Activated T-helper 1 cell treated with anti-CD3 and anti-CD28 coated beads, Interleukin-12 subunit alpha, Interleukin-12 subunit beta, Interleukin-2, Interleukin-4 antibody, amounts not matched to agents 30 ng/mL and 10 ng/mL and 1 ng/mL, durations not matched to agents 14 hours and 24 hours and 36 hours (primary cell): ENCODE data around the gene AKT2. TPM values are rescaled to one million over a fixed set of nuclear protein-coding genes. Genes with fewer than 3 reads are reported as not detected.

Experiments used
- DNase-seq: peaks from one replicate; pipeline ENCODE4 v3.0.0; 2021; ENCODE audit warnings: low spot score
- H3K27ac Mint-ChIP-seq: one replicate; pipeline ENCODE4 v1.8.0; 2021; ENCODE audit warnings: mild to moderate bottlenecking, mixed read lengths
- H3K27me3 Mint-ChIP-seq: one replicate; pipeline ENCODE4 v1.8.0; 2022; ENCODE audit warnings: mild to moderate bottlenecking, moderate library complexity, mixed read lengths; ENCODE audit not compliant: insufficient read depth
- H3K36me3 Mint-ChIP-seq: one replicate; pipeline ENCODE4 v1.8.0; 2021; ENCODE audit warnings: low read depth, mixed read lengths
- H3K4me1 Mint-ChIP-seq: one replicate; pipeline ENCODE4 v1.8.0; 2021; ENCODE audit warnings: low read depth, mixed read lengths
- H3K4me3 Mint-ChIP-seq: one replicate; pipeline ENCODE4 v1.8.0; 2021; ENCODE audit warnings: mild to moderate bottlenecking, moderate library complexity, mixed read lengths
- H3K9me3 Mint-ChIP-seq: one replicate; pipeline ENCODE4 v1.8.0; 2021; ENCODE audit warnings: mixed read lengths
- intact Hi-C: fragments of 100-400 bp; cut with micrococcal nuclease; formaldehyde crosslinking; loops from one replicate; pipeline ENCODE4 v1.15.1; 2024
- total RNA-seq: library from RNA; stranded (reverse); gene quantifications from 2 replicates; pipeline ENCODE4 v1.2.3, GENCODE V29; 2022

Gene AKT2
- total RNA-seq, 1 donor from 2014 or later = 170 TPM

DNA sequence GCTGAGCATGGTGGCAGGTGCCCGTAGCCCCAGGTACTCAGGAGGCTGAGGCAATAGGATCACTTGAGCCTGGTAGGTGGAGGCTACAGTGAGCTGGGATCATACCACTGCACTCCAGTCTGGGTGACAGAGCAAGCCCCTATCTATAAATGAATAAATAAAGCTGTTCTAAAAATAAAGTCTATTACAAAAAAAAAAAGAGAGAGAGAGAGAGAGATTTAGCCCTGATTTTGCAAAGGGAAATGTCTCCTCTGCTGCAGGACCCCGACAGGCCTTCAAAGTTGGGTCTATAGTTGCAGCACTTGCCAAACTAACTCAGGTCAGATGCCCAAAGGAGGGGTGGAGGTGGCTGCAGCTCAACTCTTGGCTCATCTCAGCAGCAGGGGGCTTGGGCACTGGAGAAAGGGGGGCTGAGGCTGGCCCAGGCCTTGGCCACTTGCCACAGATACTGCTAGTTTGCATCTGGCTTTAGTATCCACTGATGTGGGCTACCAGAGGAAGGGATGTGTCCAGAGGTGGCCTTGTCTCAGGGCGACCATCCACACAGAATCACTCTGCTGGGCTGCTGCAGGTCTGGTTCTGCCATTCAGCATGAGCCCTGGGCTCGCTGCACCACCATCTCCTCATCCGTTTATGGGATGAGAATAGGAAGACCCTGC lies 30.8 kb upstream of the AKT2 start:
- Mint-ChIP-seq H3K27me3 (no peaks in the 10 kb centered on the region), H3K36me3 (peaks cover 3% of the 10 kb centered on the region), H3K9me3 (no peaks in the 10 kb centered on the region), H3K4me3 (no peak overlapping the region), H3K27ac (no peak overlapping the region), H3K4me1 (no peaks in the 10 kb centered on the region)
- intact Hi-C loops = no loop called here
- no peak for DNase-seq

DNA sequence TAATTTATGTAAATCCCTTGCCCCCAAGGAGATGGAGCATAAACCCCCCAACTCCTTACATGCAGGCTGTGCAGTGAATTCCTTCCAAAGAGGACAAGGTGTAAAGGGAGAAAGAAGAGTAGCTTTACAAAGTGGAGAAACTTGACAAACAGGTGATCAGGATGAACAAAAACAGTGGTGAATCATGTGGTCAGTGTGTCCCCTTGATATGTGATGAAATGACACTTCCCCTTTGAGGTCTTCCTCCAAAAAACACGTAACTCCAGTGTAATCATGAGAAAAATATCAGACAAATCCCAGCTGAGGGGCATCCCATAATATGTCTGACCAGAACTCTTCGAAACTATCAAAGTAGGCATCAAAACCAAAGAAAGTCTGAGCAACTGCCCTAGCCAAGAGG lies 29.5 kb upstream of the AKT2 start:
- Mint-ChIP-seq H3K27me3 (no peaks in the 10 kb centered on the region), H3K9me3 (no peaks in the 10 kb centered on the region), H3K36me3 (peaks cover 3% of the 10 kb centered on the region), H3K27ac (no peak overlapping the region), H3K4me3 (no peak overlapping the region), H3K4me1 (no peaks in the 10 kb centered on the region)
- intact Hi-C loops = no loop called here
- DNase-seq = no peak

DNA sequence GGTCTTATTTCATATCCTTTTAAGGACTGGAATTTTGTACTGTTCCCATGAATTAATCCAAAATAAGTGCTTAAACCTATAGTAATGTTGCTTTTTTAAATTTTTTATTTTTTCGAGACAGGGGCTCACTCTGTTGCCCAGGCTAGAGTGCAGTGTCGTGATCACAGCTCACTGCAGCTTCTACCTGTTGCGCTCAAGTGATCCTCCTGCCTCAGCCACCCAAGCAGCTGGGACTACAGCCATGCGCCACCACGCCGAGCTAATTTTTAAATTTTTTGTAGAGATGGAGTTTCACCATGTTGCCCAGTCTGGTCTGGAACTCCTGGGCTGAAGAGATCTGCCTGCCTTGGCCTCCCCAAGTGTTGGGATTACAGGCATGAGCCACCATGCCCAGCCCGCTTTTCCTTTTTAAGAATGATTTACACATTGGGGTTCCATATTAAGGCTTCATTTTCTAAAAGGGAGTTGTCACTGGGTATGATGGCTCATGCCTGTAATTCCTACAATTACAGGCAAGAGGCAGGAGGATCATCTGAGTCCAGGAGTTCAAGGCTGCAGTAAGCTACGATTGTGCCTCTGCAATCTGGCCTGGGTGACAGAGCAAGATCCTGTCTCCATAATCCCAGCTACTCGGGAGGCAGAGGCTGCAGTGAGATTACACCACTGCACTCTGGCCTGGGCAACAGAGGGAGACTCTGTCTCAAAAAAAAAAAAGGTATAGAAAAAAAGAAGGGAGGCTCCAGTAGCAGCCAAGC lies 28.3 kb upstream of the AKT2 start:
- H3K4me1 Mint-ChIP-seq = no peaks in the 10 kb centered on the region
- H3K9me3 Mint-ChIP-seq = no peaks in the 10 kb centered on the region
- no peaks in the 10 kb centered on the region for H3K27me3 Mint-ChIP-seq
- peaks cover 3% of the 10 kb centered on the region for H3K36me3 Mint-ChIP-seq
- no peak for DNase-seq
- intact Hi-C loops = no loop called here
- H3K4me3 Mint-ChIP-seq = no peak overlapping the region
- no peak overlapping the region for H3K27ac Mint-ChIP-seq

DNA sequence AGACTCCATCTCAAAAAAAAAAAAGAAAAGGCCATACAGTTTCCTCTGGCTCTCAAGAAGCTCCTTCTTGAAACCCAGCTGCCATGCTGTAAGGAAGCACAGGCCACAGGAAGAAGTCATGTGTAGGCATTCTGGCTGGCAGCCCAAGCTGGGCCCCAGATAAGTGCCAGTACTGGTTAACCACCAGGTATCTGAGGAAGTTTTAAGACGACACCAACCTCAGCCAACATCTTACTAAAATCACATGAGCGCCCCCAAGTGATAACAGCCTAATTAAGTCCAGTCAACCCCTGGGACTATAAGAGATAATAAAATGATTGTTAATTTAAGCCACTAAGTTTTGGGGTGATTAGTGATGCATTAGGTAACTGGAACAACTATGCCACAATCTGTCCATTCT lies 27.4 kb upstream of the AKT2 start:
- Mint-ChIP-seq H3K27ac (no peak overlapping the region), H3K9me3 (no peaks in the 10 kb centered on the region), H3K27me3 (no peaks in the 10 kb centered on the region), H3K36me3 (peaks cover 3% of the 10 kb centered on the region), H3K4me3 (no peak overlapping the region), H3K4me1 (no peaks in the 10 kb centered on the region)
- intact Hi-C loops = no loop called here
- no peak for DNase-seq

DNA sequence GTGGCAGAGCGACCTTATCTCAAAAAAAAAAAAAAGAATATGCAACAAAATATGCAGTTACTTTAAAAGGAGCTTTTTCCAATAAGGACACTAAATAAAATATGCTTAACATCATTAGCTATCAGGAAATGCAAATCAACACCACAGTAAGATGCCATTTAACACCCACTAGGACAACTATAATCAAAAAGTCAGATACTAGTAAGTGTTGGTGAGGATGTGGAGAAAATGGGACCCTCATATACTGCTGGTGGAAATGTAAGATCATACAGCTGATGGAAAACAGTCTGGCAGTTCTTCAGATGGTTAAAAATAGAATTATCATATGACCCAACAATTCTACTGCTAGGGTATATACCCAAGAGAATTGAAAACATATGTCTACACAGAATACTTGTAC lies 24.5 kb upstream of the AKT2 start:
- H3K27me3 Mint-ChIP-seq = no peaks in the 10 kb centered on the region
- intact Hi-C loops = loop anchor here (5.0 kb wide), 1 partner anchor 93 kb away; no protein-coding TSS in a partner anchor
- H3K4me1 Mint-ChIP-seq = no peaks in the 10 kb centered on the region
- H3K9me3 Mint-ChIP-seq = no peaks in the 10 kb centered on the region
- no peak overlapping the region for H3K4me3 Mint-ChIP-seq
- H3K27ac Mint-ChIP-seq = no peak overlapping the region
- no peak for DNase-seq
- H3K36me3 Mint-ChIP-seq = no peaks in the 10 kb centered on the region

DNA sequence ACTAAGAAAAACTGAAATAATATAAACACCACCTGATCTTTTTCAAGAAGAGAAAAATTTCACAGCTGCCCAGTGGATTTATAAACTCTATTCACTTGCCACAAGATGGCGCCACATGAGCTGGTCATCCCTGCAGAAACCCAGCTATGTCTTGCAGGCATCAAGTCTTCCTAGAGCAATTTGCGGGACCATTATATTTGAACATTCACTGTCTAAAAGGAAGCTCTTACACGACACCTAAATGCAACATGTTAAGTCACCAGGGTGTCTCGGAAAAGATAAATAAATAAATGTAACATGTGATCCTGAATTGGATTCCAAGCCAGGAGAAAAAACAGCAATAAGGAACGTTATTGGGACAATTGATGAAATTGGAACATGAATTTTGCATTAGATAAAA lies 20.3 kb upstream of the AKT2 start:
- H3K27ac Mint-ChIP-seq = no peak overlapping the region

DNA sequence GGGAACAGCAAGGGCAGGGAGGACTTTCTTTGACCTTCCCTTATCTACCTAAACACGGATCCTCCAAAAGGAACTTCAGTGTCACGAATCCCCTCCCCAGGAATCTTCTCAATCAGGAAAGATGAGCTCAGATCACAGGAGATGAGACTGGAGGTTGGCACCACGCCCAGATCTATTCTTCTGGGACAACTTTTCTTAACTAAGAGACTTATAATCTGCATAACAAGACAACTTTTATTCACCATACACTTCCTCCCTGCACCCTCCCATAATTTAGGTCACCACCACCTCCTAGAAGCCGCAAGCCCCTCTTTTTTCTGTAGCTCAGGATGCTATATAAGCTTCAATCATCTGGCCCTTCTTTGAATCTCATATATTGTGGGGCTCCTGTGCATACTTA lies 19.2 kb upstream of the AKT2 start:
- Mint-ChIP-seq H3K36me3 (no peaks in the 10 kb centered on the region), H3K4me3 (no peak overlapping the region), H3K9me3 (no peaks in the 10 kb centered on the region), H3K27me3 (no peaks in the 10 kb centered on the region), H3K4me1 (no peaks in the 10 kb centered on the region), H3K27ac (no peak overlapping the region)
- intact Hi-C loops = loop anchor here (2.0 kb wide), 1 partner anchor 218 kb away; no protein-coding TSS in a partner anchor
- DNase-seq = no peak

More for the DNA sequence above, 20.3 kb upstream of the AKT2 start:
- intact Hi-C loops = loop anchor here (1.0 to 5.0 kb wide), 4 partner anchors 97 to 329 kb away; no protein-coding TSS in a partner anchor
- DNase-seq = peak; percentile 56
- no peak overlapping the region for H3K4me3 Mint-ChIP-seq
- no peaks in the 10 kb centered on the region for H3K4me1 Mint-ChIP-seq
- H3K9me3 Mint-ChIP-seq = no peaks in the 10 kb centered on the region
- no peaks in the 10 kb centered on the region for H3K36me3 Mint-ChIP-seq
- no peaks in the 10 kb centered on the region for H3K27me3 Mint-ChIP-seq

DNA sequence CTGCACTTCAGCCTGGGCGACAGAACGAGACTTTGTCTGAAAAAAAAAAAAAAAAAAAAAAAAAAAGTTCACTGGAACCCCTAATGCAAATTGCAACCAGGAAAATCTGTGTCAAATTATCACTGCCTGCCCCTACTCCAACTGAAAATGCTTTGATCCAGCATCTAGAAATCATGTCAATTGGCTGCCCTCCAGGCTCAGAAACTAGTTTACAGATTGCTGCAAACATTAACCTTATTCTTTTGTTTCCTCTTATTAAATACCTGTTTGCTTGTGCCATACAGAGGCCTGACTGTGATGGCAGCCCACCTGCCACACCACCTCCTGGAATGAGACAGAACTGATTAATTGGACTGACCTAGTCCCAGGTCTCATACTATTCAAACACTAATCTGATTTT lies 18.6 kb upstream of the AKT2 start:
- no peak for DNase-seq
- no peaks in the 10 kb centered on the region for H3K4me1 Mint-ChIP-seq
- no peaks in the 10 kb centered on the region for H3K9me3 Mint-ChIP-seq
- no peak overlapping the region for H3K27ac Mint-ChIP-seq
- H3K27me3 Mint-ChIP-seq = no peaks in the 10 kb centered on the region
- no peak overlapping the region for H3K4me3 Mint-ChIP-seq
- intact Hi-C loops = loop anchor here (2.0 kb wide), 1 partner anchor 219 kb away; no protein-coding TSS in a partner anchor
- no peaks in the 10 kb centered on the region for H3K36me3 Mint-ChIP-seq

DNA sequence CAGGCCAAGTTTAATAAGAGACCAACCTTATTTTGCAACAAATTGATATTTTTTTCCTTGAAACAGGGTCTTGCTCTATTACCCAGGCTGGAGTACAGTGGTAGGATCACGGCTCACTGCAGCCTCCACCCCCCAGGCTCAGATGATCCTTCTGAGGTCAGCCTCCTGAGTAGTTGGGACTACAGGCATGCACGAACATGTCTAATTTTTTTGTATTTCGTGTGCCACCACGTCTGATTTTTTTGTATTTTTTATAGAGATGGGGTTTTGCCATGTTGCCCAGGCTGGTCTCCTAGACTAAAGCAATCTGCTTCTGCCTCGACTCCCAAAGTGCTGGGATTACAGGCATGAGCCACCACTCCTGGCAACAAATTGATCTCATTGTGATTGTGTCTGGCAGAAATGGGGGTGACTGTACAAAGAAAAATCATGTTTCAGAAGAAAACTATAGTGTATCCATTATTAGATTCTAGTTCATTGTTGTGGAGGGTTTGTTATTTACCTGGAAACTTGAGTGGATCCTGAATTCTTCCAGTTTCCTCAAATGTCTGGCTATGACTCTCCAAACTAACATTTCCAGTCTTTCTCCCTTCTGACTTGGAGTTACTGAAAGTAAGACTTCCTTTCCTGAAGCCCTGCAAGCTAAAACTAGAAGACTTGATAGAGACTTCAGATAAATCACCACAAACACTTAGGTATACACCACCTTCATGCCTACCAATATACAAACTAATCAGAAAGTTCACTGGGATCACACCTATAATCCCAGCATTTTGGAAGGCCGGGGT lies 17.3 kb upstream of the AKT2 start:
- Mint-ChIP-seq H3K9me3 (no peaks in the 10 kb centered on the region), H3K27me3 (no peaks in the 10 kb centered on the region), H3K36me3 (no peaks in the 10 kb centered on the region), H3K4me1 (no peaks in the 10 kb centered on the region), H3K27ac (no peak overlapping the region), H3K4me3 (no peak overlapping the region)
- intact Hi-C loops = no loop called here
- DNase-seq = no peak

DNA sequence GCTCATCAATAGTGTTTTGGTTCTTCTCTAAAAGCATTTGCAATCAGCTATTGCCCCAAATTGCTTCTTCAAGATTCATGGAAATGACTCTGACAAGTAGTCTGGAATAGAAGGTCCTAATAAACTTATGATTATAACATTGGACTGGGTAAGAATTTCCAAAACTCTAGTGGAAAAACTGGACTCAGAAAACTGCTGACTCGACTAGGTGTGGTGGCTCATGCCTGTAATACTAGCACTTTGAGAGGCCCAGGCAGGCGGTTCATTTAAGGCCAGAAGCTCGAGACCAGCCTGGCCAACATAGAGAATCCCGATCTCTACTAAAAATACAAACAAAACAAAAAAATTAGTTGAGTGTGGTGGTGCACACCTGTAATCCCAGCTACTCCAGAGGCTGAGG lies 15.5 kb upstream of the AKT2 start:
- Mint-ChIP-seq H3K4me1 (no peaks in the 10 kb centered on the region), H3K9me3 (no peaks in the 10 kb centered on the region), H3K4me3 (no peak overlapping the region), H3K36me3 (no peaks in the 10 kb centered on the region), H3K27ac (no peak overlapping the region), H3K27me3 (no peaks in the 10 kb centered on the region)
- intact Hi-C loops = no loop called here
- no peak for DNase-seq

DNA sequence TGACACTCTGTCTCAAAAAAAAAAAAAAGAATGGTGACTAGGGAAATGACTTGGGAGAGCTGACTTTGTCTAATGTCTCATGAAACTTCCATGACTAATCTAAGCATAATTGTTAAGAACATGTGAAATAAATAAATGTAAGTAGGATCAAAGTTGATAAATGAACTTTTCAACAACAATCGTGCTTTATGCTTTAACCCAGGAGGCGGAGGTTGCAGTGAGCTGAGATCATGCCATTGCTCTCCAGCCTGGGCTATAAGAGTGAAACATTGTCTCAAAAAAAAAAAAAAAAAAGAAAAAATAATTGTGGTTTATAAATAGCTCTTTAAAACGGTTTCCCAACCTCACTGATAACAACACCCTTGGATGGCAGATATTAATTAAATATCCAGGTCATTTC lies 12.9 kb upstream of the AKT2 start:
- intact Hi-C loops = no loop called here
- Mint-ChIP-seq H3K4me3 (no peak overlapping the region), H3K4me1 (no peaks in the 10 kb centered on the region), H3K27me3 (no peaks in the 10 kb centered on the region), H3K9me3 (no peaks in the 10 kb centered on the region), H3K27ac (no peak overlapping the region), H3K36me3 (no peaks in the 10 kb centered on the region)
- no peak for DNase-seq

DNA sequence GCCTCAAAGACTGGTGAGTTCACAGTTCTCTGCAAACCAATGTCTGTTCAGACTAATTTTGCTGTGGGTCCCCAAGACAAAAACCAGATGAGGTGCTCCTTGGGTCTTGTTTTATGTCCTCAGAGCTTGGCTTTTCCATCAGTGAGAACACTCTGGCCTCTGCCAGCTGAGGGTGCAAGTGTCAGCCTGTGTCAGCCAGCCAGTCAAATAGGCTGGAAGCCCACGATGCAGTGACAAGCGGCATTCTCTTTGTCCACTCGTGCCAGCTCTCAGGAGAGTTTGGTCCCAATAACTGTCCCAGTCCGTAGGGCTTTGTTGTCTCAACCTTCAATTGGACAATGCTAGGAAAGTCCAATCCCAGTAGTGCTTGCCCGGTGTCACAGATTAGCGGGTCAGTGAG lies 9.4 kb upstream of the AKT2 start:
- Mint-ChIP-seq H3K27me3 (peaks cover 2% of the 10 kb centered on the region), H3K4me1 (no peaks in the 10 kb centered on the region), H3K36me3 (no peaks in the 10 kb centered on the region), H3K4me3 (no peak overlapping the region), H3K9me3 (no peaks in the 10 kb centered on the region), H3K27ac (no peak overlapping the region)
- intact Hi-C loops = no loop called here
- no peak for DNase-seq

DNA sequence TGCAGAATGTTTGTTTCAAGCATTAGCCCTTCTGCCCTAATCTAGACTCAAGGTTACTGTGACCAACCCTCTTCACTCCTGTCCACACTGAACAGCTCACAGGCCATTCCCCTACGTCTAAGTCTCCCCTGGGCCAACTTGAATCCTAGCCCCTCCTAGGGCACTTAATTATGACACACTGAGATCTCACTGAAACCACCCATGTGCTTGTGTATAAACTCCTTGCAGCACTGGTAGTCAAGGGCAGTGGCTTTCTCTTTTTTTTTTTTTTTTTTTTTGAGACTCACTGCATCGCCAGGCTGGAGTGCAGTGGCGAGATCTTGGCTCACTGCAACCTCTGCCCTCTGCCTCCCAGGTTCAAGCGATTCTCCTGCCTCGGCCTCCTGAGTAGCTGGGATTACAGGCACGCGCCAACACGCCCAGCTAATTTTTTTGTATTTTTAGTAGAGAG lies 1.9 kb upstream of the AKT2 start:
- no peaks in the 10 kb centered on the region for H3K27me3 Mint-ChIP-seq
- no peaks in the 10 kb centered on the region for H3K9me3 Mint-ChIP-seq
- H3K4me1 Mint-ChIP-seq = peaks cover 29% of the 10 kb centered on the region
- H3K27ac Mint-ChIP-seq = peak overlapping the region; percentile 98
- peaks cover 4% of the 10 kb centered on the region for H3K36me3 Mint-ChIP-seq
- no peak for DNase-seq
- intact Hi-C loops = loop anchor here (5.0 to 10.0 kb wide), 6 partner anchors 115 to 852 kb away; partner anchors contain the start of genes ACTMAP, COQ8B, ITPKC and RPS16
- H3K4me3 Mint-ChIP-seq = peak overlapping the region; percentile 80
